SKM-1 (cell line): ENCODE results near the gene PHKG2.

Experiments
- DNase-seq: peaks from one replicate; lab custom pipeline; 2025; ENCODE audit not compliant: unreplicated experiment; lab: John Stamatoyannopoulos, UW

Gene PHKG2

GRCh38 chr16:30773826-30774225 is 25.6 kb downstream of the PHKG2 start:
- DNase-seq, result no peak

- no peak for DNase-seq
Measured at GRCh38 chr16:30774367-30775130, 26.3 kb downstream of the PHKG2 start.

GRCh38 chr16:30775131-30775391 is 26.8 kb downstream of the PHKG2 start:
- no peak for DNase-seq

GRCh38 chr16:30775392-30776188 is 27.4 kb downstream of the PHKG2 start:
- DNase-seq, result peak; percentile 74

- DNase-seq, result no peak
Measured at GRCh38 chr16:30777591-30778297, 29.5 kb downstream of the PHKG2 start.

- DNase-seq, result no peak
Measured at GRCh38 chr16:30778549-30779244, 30.5 kb downstream of the PHKG2 start.

- no peak for DNase-seq
Measured at GRCh38 chr16:30779596-30779995, 31.4 kb downstream of the PHKG2 start.

GRCh38 chr16:30780021-30780420 is 31.8 kb downstream of the PHKG2 start:
- no peak for DNase-seq

GRCh38 chr16:30780549-30780948 is 32.3 kb downstream of the PHKG2 start:
- DNase-seq, result no peak

GRCh38 chr16:30782486-30783279 is 34.5 kb downstream of the PHKG2 start:
- DNase-seq, result no peak

GRCh38 chr16:30783280-30784109 is 35.3 kb downstream of the PHKG2 start:
- no peak for DNase-seq

GRCh38 chr16:30784215-30784614 is 36.0 kb downstream of the PHKG2 start:
- DNase-seq, result no peak

GRCh38 chr16:30785126-30786106 is 37.2 kb downstream of the PHKG2 start:
- DNase-seq, result no peak

- no peak for DNase-seq
Measured at GRCh38 chr16:30786115-30786935, 38.1 kb downstream of the PHKG2 start.

- no peak for DNase-seq
Measured at GRCh38 chr16:30786936-30787612, 38.8 kb downstream of the PHKG2 start, which contains the start of gene ZNF629. ZNF629 (minus strand) TSS chr16:30787205; CDS start chr16:30784482, 2,723 bp downstream.

GRCh38 chr16:30787613-30788378 is 39.6 kb downstream of the PHKG2 start:
- DNase-seq, result no peak
